HEK293T (cell line): ENCODE results near the gene ANTXR1.

Experiments used
- CTCF ChIA-PET: fragments of 350-600 bp; formaldehyde crosslinking; extraction: SDS; loops from one replicate; lab custom pipeline; 2021; ENCODE audit warnings: antibody characterized with exemption, inconsistent platforms; lab: Yijun Ruan, JAX
- POLR2A ChIA-PET: fragments of 350-600 bp; formaldehyde crosslinking; extraction: SDS; loops from one replicate; lab custom pipeline; 2020; ENCODE audit warnings: antibody characterized with exemption, inconsistent platforms; lab: Yijun Ruan, JAX
- DNase-seq: peaks from one replicate; pipeline ENCODE4 v3.0.0; 2012; ENCODE audit warnings: mixed read lengths; ENCODE audit errors: extremely low spot score
- ARNT ChIP-seq: fragments of 450-650 bp; IDR thresholded peaks from 2 replicates; pipeline ENCODE4 v1.6.1; 2017; ENCODE audit warnings: mild to moderate bottlenecking
- BHLHE40 ChIP-seq: fragments of 450-650 bp; IDR thresholded peaks from 2 replicates; pipeline ENCODE4 v1.6.1; 2016; ENCODE audit warnings: mild to moderate bottlenecking, moderate library complexity, borderline replicate concordance
- CTBP1 ChIP-seq: fragments of 450-650 bp; IDR thresholded peaks from 2 replicates; pipeline ENCODE4 v1.6.1; 2016; ENCODE audit warnings: borderline replicate concordance
- ELF4 ChIP-seq: fragments of 450-650 bp; IDR thresholded peaks from 2 replicates; pipeline ENCODE4 v1.6.1; 2017; ENCODE audit warnings: antibody characterized with exemption
- FOXA1 ChIP-seq: fragments of 450-650 bp; IDR thresholded peaks from 2 replicates; pipeline ENCODE4 v1.6.1; 2016; ENCODE audit warnings: mild to moderate bottlenecking
- FOXK2 ChIP-seq: fragments of 450-650 bp; IDR thresholded peaks from 2 replicates; pipeline ENCODE4 v1.6.1; 2016; ENCODE audit warnings: mild to moderate bottlenecking
- FOXM1 ChIP-seq: fragments of 450-650 bp; IDR thresholded peaks from 2 replicates; pipeline ENCODE4 v1.6.1; 2017; ENCODE audit warnings: mild to moderate bottlenecking, borderline replicate concordance
- HDGF ChIP-seq: fragments of 450-650 bp; IDR thresholded peaks from 2 replicates; pipeline ENCODE4 v1.6.1; 2017; ENCODE audit warnings: antibody characterized with exemption, borderline replicate concordance
- L3MBTL2 ChIP-seq: fragments of 450-650 bp; conservative IDR thresholded peaks from 2 replicates; pipeline ENCODE4 v1.6.1; 2016; ENCODE audit warnings: mild to moderate bottlenecking
- LEF1 ChIP-seq: fragments of 450-650 bp; IDR thresholded peaks from 2 replicates; pipeline ENCODE4 v1.6.1; 2017; ENCODE audit warnings: mild to moderate bottlenecking, borderline replicate concordance
- NFRKB ChIP-seq: fragments of 450-650 bp; IDR thresholded peaks from 2 replicates; pipeline ENCODE4 v1.6.1; 2016; ENCODE audit warnings: mild to moderate bottlenecking, moderate library complexity
- SP1 ChIP-seq: fragments of 450-650 bp; IDR thresholded peaks from 2 replicates; pipeline ENCODE4 v1.6.1; 2017
- SUZ12 ChIP-seq: fragments of 450-650 bp; IDR thresholded peaks from 2 replicates; pipeline ENCODE4 v1.6.1; 2016; ENCODE audit warnings: mild to moderate bottlenecking
- TARDBP ChIP-seq: fragments of 450-650 bp; IDR thresholded peaks from 2 replicates; pipeline ENCODE4 v1.6.1; 2016
- ZNF384 ChIP-seq: fragments of 450-650 bp; IDR thresholded peaks from 2 replicates; pipeline ENCODE4 v1.6.1; 2016
- TF ChIP-seq, protein P1 (sequence below): fragments of 450-650 bp; IDR thresholded peaks from 2 replicates; pipeline ENCODE4 v1.6.1; 2016

The ANTXR1 gene

GRCh38 chr2:69061525-69061924, 48.5 kb downstream of the ANTXR1 start:
- TF ChIP-seq ARNT, result no peak
- DNase-seq, result no peak
- POLR2A ChIA-PET, result no interaction called here
- CTCF ChIA-PET, result no interaction called here

DNA sequence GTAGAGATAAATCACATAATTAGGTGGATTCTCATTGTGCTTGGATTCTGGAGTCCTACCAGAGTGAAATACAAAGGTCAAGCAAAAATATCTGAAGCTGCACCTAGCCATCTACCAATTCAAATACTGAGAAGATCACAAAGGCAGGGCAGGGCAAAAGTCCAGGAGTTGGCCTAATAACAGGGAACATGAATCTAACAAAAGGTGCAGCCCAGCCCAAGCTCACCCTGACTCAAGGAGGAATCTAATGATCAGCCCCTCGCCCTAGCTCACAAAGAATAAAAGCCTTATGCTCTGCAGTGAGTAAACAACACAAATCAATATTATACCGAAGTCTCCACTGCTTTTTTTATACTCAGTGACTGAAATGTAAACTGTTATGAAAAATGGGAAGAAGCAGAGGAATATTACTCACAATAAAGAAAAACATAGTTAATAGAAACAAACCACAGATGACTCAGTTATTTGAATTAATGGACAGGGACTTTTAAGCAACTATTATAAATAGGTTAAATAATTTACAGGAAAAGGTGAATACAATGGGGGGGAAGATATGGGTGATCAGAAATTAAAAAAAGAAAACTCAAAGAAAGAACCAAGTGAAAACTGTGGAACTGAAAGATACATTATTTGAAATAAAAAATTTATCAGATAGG, 49.5 kb downstream of the ANTXR1 start:
- POLR2A ChIA-PET, result no interaction called here
- TF ChIP-seq BHLHE40 (no peak), NFRKB (no peak), TARDBP (no peak), CTBP1 (no peak), FOXK2 (no peak), FOXA1 (no peak), ARNT (no peak), SUZ12 (no peak), LEF1 (no peak), FOXM1 (no peak), SP1 (no peak), L3MBTL2 (no peak), ZNF384 (no peak), HDGF (no peak), ELF4 (no peak)
- TF ChIP-seq, protein P1, sequence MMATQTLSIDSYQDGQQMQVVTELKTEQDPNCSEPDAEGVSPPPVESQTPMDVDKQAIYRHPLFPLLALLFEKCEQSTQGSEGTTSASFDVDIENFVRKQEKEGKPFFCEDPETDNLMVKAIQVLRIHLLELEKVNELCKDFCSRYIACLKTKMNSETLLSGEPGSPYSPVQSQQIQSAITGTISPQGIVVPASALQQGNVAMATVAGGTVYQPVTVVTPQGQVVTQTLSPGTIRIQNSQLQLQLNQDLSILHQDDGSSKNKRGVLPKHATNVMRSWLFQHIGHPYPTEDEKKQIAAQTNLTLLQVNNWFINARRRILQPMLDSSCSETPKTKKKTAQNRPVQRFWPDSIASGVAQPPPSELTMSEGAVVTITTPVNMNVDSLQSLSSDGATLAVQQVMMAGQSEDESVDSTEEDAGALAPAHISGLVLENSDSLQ, result no peak
- DNase-seq, result no peak
- CTCF ChIA-PET, result no interaction called here

DNA sequence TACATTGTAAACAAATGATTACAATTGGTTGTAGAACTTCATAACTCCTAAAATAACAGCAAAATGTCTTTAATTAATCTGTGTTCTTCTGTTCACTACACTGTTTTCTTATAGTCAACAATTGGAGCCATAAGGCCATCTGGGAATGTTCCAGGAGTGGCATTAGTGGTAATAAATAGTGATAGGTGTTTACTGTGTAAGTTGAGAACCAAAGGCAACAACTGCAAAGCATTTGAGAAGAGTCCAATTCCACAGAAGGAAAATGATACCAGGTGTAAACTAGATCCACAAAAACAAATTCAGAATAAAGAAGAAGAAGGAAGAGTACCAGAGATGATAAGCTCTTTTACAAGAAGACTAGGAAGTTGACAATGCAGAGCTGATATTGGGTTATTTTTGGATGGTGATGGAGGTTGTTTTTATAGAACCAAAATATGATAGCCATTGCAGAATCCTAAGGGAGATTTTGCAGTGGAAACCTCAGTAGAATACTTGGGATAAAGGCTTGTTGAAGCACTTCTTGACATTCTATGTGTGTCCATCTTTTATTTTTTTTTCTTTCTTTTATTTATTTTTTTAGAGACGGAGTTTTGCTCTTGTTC, 52.9 kb downstream of the ANTXR1 start:
- POLR2A ChIA-PET, result no interaction called here
- CTCF ChIA-PET, result interaction anchor here (0.8 kb wide), 1 partner anchor 694 kb away, joined by 6 read pairs; no protein-coding TSS in a partner anchor
- TF ChIP-seq NFRKB, result no peak
- no peak for TF ChIP-seq ZNF384
- no peak for TF ChIP-seq LEF1
- TF ChIP-seq ARNT, result no peak
- TF ChIP-seq, protein P1, result no peak
- no peak for TF ChIP-seq SUZ12
- no peak for DNase-seq

GRCh38 chr2:69067026-69067630, 54.1 kb downstream of the ANTXR1 start:
- POLR2A ChIA-PET, result no interaction called here
- TF ChIP-seq SP1 (no peak), FOXA1 (no peak), NFRKB (no peak), HDGF (no peak), CTBP1 (no peak), ARNT (no peak)
- TF ChIP-seq, protein P1, result no peak
- CTCF ChIA-PET, result no interaction called here
- DNase-seq, result no peak

DNA sequence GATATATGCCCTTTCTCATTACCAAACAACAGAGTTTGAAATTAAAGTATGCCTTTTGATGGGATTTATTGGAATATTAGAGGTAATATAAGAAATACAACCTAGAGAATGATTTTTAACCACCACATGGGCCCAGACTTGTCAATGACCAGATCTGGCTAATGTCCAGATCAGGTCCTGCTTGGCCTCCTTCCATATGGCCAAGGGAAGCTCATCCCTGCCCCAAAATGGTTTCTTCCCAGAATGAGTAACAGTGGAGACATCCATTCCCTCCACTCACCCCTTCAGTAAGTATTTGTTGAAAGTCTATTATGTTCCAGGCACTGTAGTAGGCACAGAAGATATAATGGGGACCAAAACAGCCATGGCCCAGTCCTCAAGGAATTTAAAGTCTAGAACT, 54.9 kb downstream of the ANTXR1 start:
- TF ChIP-seq HDGF (no peak), ELF4 (no peak), ARNT (no peak), LEF1 (no peak), BHLHE40 (no peak), TARDBP (no peak), SUZ12 (no peak), CTBP1 (no peak), FOXA1 (no peak), ZNF384 (no peak), FOXK2 (no peak), L3MBTL2 (no peak)
- TF ChIP-seq, protein P1, result no peak
- CTCF ChIA-PET, result no interaction called here
- POLR2A ChIA-PET, result no interaction called here
- DNase-seq, result no peak

DNA sequence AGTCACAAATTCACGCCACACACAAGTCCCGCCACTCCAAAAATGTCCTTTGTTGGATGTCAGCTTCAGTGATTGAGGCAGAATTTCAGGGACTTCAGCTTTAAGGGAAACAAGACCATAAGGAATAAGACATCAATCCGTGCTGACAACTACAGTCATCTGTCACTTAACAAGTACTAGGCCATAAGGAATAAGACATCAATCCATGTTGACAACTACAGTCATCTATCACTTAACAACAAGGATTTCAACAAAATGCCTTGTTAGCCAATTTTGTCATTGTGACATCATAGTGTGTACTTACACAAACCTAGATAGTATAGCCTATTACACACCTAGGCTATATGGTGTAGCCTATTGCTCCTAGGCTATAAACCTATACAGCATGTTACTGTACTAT, 58.0 kb downstream of the ANTXR1 start:
- no peak for DNase-seq
- ChIA-PET CTCF (no interaction called here), POLR2A (no interaction called here)
- no peak for TF ChIP-seq HDGF
- no peak for TF ChIP-seq CTBP1
- TF ChIP-seq BHLHE40, result no peak
- TF ChIP-seq FOXA1, result no peak
- TF ChIP-seq L3MBTL2, result no peak
- no peak for TF ChIP-seq NFRKB
- TF ChIP-seq SUZ12, result no peak
- no peak for TF ChIP-seq FOXK2
- TF ChIP-seq ZNF384, result no peak
- TF ChIP-seq FOXM1, result no peak
- TF ChIP-seq TARDBP, result no peak
- TF ChIP-seq SP1, result no peak
- no peak for TF ChIP-seq ARNT
- TF ChIP-seq, protein P1, result no peak
- no peak for TF ChIP-seq LEF1
- no peak for TF ChIP-seq ELF4
